ENCODE results near the gene KIAA0825.

GRCh38 chr5:94228791-94229190 is 389.6 kb downstream of the KIAA0825 start:
- TF ChIP-seq FOXP1 (CRISPR knock-in tag; IDR thresholded peaks at IDR 0.05; ENCODE audit: borderline replicate concordance), result no peak
- TF ChIP-seq NFYB (CRISPR knock-in tag; conservative IDR thresholded peaks at IDR 0.05; ENCODE audit: low read depth), result no peak
- no peak for TF ChIP-seq TCF7 (CRISPR knock-in tag; IDR thresholded peaks at IDR 0.05; ENCODE audit: low read depth)
- no peak for TF ChIP-seq MAX (CRISPR knock-in tag; IDR thresholded peaks at IDR 0.05)
- TF ChIP-seq SMAD3 (CRISPR knock-in tag; IDR thresholded peaks at IDR 0.05; ENCODE audit: borderline replicate concordance), result no peak
- TF ChIP-seq CTCF (IDR thresholded peaks at IDR 0.05), result no peak
- TF ChIP-seq ZBTB21 (CRISPR knock-in tag; IDR thresholded peaks at IDR 0.05; ENCODE audit: borderline replicate concordance), result no peak
